Adrenal gland (tissue), 12 donors: Measurements from ENCODE around the gene SLIT3. TPM values are rescaled to one million over a fixed set of nuclear protein-coding genes. Genes with fewer than 3 reads are reported as not detected.

Experiments
- DNase-seq, 7 donors: peaks; one replicate each; pipeline ENCODE4 v3.0.0-alpha.2; 2019 to 2020
- H3K27ac ChIP-seq, 5 donors: fragments of 200-600 bp; sonication (generic) in 4 of 5; 1 replicate in 3 of 5; 2 replicates in 2 of 5; pipeline versions ENCODE4 v1.5.1 to v1.8.0; 2016 to 2020; ENCODE audit warnings: mild to moderate bottlenecking in 1 of 5
- H3K27me3 ChIP-seq: fragments of 200-600 bp; 2 replicates; pipeline ENCODE4 v1.8.0; 2021
- H3K36me3 ChIP-seq, 2 donors: fragments of 200-600 bp; replicated peaks in 1 of 2; 1 replicate in 1 of 2; 2 replicates in 1 of 2; pipeline versions ENCODE4 v1.5.1 to v1.8.0; 2018 to 2022
- H3K4me1 ChIP-seq, 2 donors: fragments of 200-600 bp; replicated peaks in 1 of 2; 1 replicate in 1 of 2; 2 replicates in 1 of 2; pipeline versions ENCODE4 v1.5.1 to v1.8.0; 2018 to 2021
- H3K4me3 ChIP-seq, 4 donors: fragments of 200-600 bp; sonication (generic) in 3 of 4; one replicate each; pipeline ENCODE4 v1.5.1; 2016 to 2018
- H3K9me3 ChIP-seq, 3 donors: fragments of 200-600 bp; sonication (generic) in 1 of 3; replicated peaks in 1 of 3; 1 replicate in 2 of 3; 2 replicates in 1 of 3; pipeline versions ENCODE4 v1.5.1 to v1.8.0; 2016 to 2021
- POLR2A ChIP-seq, 2 donors: fragments of 450-650 bp; IDR thresholded peaks; one replicate each; pipeline ENCODE4 v1.6.1; 2017; ENCODE audit warnings: antibody characterized with exemption in 2 of 2, mild to moderate bottlenecking in 2 of 2, moderate library complexity in 1 of 2
- WGBS, 4 donors: extraction: QIAGEN DNeasy Blood & Tissue Kit in 2 of 4; methylation state at CpG; one replicate each; pipeline versions ENCODE4 v1.1.5 to v1.1.7; 2013 to 2017; 5-methylcytosine and 5-hydroxymethylcytosine counted together
- intact Hi-C, 2 donors: fragments of 100-400 bp; cut with DNase I; formaldehyde crosslinking; loops; one replicate each; pipeline versions ENCODE4 v1.14.1 to v1.15.0; 2022 to 2023
- polyA plus RNA-seq, 3 donors: library from polyadenylated mRNA; stranded (reverse); fragments of 200-250 nt in 2 of 3; fragments of 350-450 nt in 1 of 3; fragmentation: Illumina TruSeq in 1 of 3; extraction: RNeasy Lipid Tissue Mini Kit (QIAGEN cat#74804) in 1 of 3; gene quantifications; one replicate each; pipeline ENCODE4 v1.2.3, GENCODE V29; 2013 to 2014
- total RNA-seq, 9 donors: library from RNA; depleted of rRNA in 4 of 9; stranded (reverse); fragments of >200 nt in 4 of 9; fragments of 120-200 nt in 1 of 9; fragmentation: NEBNext Ultra II Directional in 1 of 9; extraction: Animal tissue kit (Norgen Biotek cat#: 25700) in 1 of 9; gene quantifications; one replicate each; pipeline versions ENCODE4 v1.1.0 to v1.2.4, GENCODE V29; 2013 to 2023
- TF ChIP-seq, protein P1 (sequence below), 6 experiments: fragments of 450-650 bp in 4 of 6; fragments of 200-600 bp in 2 of 6; sonication (generic) in 1 of 6; IDR thresholded peaks; 1 replicate in 5 of 6; 2 replicates in 1 of 6; pipeline versions ENCODE4 v1.5.1 to v1.8.0; 2016 to 2021; ENCODE audit warnings: antibody characterized with exemption in 6 of 6, mild to moderate bottlenecking in 2 of 6, moderate library complexity in 1 of 6
- donor health status: healthy with polysubstance abuse.
- donor health status: Bipolar disorder and iron deficiency.
- donor health status: DM: yes; HTN: yes; CAD: no.
- donor health status: DM: no; HTN: no; CAD: no.
- donor health status: DM: no; HTN: no; CAD: no.
- donor health status: DM: yes; HTN: yes; CAD: no.

Gene SLIT3
- total and polyA plus RNA-seq, 12 donors: 10.0 to 94.1 (median 32.8) TPM

DNA sequence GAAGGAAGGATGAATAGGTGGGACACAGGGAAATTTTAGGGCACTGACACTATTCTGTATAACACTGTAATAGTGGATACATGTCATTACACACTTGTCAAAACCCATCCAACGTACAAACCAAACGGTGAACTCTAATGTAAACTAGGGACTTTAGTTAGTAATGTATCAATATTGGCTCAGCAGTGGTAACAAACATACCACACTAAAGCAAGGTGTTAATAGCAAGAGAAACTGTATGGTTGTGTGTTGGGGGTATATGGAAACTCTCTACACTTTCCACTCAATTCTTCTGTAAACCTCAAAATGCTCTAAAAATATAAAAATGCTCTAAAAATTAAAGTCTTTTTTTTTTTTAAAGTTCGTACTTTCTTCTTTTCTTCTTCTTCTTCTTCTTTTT lies 428.7 kb downstream of the SLIT3 start:
- Histone ChIP-seq H3K27me3 (no peaks in the 10 kb centered on the region), H3K4me3 (no peak overlapping the region), H3K9me3 (no peaks in the 10 kb centered on the region), H3K36me3 (no peaks in the 10 kb centered on the region), H3K27ac (no peak overlapping the region), H3K4me1 (no peaks in the 10 kb centered on the region)
- intact Hi-C loops: no loop called here
- TF ChIP-seq, protein P1, sequence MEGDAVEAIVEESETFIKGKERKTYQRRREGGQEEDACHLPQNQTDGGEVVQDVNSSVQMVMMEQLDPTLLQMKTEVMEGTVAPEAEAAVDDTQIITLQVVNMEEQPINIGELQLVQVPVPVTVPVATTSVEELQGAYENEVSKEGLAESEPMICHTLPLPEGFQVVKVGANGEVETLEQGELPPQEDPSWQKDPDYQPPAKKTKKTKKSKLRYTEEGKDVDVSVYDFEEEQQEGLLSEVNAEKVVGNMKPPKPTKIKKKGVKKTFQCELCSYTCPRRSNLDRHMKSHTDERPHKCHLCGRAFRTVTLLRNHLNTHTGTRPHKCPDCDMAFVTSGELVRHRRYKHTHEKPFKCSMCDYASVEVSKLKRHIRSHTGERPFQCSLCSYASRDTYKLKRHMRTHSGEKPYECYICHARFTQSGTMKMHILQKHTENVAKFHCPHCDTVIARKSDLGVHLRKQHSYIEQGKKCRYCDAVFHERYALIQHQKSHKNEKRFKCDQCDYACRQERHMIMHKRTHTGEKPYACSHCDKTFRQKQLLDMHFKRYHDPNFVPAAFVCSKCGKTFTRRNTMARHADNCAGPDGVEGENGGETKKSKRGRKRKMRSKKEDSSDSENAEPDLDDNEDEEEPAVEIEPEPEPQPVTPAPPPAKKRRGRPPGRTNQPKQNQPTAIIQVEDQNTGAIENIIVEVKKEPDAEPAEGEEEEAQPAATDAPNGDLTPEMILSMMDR (IDR thresholded peaks at IDR 0.05): no peak
- no peak for TF ChIP-seq POLR2A (IDR thresholded peaks at IDR 0.05)
- no peak for DNase-seq
- WGBS, 4 donors: 64 to 68% (median 66%) methylated on average over 3 of the region's 3 CpGs

DNA sequence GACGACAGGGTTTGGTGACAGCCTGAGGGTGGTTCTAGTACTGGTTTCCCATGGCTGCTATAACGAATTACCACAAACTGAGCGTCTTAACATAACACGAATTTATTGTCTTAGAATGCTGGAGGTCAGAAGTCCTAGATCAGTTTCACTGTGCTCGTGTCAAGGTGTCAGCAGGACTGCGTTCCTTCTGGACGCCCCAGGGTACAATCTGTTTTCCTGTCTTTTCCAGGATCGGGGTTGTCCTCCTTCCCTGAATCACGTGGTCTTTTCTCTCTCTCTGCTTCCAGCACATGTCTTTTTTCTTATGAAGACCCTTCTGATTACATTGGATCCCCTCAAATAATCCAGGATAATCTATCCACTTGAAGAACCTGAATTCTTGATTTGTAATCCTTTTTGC lies 430.0 kb downstream of the SLIT3 start:
- TF ChIP-seq, protein P1 (IDR thresholded peaks at IDR 0.05): no peak
- TF ChIP-seq POLR2A (IDR thresholded peaks at IDR 0.05): no peak
- Histone ChIP-seq H3K27ac (no peak overlapping the region), H3K27me3 (no peaks in the 10 kb centered on the region), H3K9me3 (no peaks in the 10 kb centered on the region), H3K4me3 (no peak overlapping the region), H3K4me1 (no peaks in the 10 kb centered on the region), H3K36me3 (no peaks in the 10 kb centered on the region)
- no peak for DNase-seq
- WGBS, 4 donors: 56 to 70% (median 64%) methylated on average over 9 of the region's 9 CpGs
- intact Hi-C loops: no loop called here

DNA sequence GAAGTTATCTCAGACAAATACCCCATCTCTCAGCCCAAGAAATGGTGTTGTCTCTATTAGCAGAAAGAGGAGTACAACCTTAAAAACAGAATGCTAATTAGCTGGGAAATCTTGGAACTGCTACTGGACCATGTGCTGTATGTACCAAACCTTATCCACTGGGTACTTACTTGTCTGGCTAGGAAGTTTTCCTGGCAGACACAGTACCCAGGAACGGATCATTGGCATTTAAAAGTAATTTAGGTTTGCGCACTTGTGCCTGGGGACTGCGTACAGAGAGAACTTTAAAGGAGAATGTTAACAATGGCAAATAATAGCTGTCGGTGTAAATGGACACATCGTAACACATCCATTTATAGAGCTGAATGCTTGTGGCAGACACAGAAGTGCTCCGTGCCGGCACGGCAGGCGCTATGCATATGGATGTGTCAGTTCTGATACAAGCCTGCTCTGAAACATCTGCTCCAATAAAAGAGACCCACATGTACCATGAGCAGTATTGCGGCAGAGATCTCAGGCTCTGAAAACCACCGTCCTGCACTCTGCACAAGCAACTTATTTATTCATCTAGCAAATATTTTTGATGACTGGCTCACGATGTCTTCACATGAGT lies 431.2 kb downstream of the SLIT3 start:
- Histone ChIP-seq H3K27ac (no peak overlapping the region), H3K4me3 (no peak overlapping the region), H3K4me1 (no peaks in the 10 kb centered on the region), H3K36me3 (no peaks in the 10 kb centered on the region), H3K27me3 (no peaks in the 10 kb centered on the region), H3K9me3 (no peaks in the 10 kb centered on the region)
- no peak for DNase-seq
- intact Hi-C loops: no loop called here
- TF ChIP-seq POLR2A (IDR thresholded peaks at IDR 0.05): no peak
- 81 to 88% (median 81%) methylated on average over 12 of the region's 12 CpGs for WGBS, 4 donors

DNA sequence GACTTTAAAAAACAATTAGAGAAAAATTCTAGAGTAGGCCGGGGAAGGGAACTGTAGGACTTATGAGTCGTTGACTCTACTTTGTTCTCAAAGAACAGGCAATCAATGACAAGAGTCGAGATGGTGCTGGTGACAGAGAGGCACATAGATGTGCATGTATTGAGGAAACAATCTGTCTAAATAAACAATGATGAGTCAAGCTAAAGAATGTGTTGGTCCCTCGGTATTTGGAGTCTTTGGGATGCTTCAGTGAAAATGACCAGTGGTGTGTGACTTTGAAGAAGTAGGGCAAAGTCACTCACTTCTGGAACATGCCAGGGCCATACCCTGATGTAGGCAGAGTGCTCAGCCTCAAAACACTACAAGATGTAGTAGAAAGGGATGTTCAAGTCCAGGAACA lies 433.7 kb downstream of the SLIT3 start:
- Histone ChIP-seq H3K4me1 (no peaks in the 10 kb centered on the region), H3K36me3 (no peaks in the 10 kb centered on the region), H3K9me3 (no peaks in the 10 kb centered on the region), H3K27me3 (no peaks in the 10 kb centered on the region), H3K4me3 (no peak overlapping the region), H3K27ac (no peak overlapping the region)
- 83 to 89% (median 87%) methylated on average over 4 of the region's 4 CpGs for WGBS, 4 donors
- TF ChIP-seq, protein P1 (IDR thresholded peaks at IDR 0.05): no peak
- no peak for TF ChIP-seq POLR2A (IDR thresholded peaks at IDR 0.05)
- intact Hi-C loops: no loop called here
- DNase-seq: no peak

DNA sequence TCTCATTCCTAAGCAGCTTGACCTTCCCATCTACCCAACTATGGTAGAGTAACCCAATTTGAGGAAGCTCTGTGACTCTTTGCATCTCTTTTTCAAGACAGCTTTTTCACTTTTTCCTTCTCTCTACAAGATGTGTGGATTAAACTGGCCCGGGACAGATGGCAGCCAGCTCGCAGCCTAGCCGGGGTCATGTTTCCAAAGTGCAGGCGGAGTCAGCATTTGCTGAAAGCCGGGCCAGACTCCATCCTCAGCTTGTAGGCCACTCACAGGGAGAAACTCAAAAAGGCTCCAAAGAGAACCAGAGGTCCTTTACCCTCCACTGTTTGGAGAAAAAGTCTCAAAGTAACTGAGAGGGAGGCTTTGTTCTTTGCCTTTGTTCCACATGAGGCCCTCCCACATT lies 435.0 kb downstream of the SLIT3 start:
- intact Hi-C loops: no loop called here
- WGBS, 4 donors: 54 to 62% (median 58%) methylated on average over 5 of the region's 5 CpGs
- no peak for TF ChIP-seq POLR2A (IDR thresholded peaks at IDR 0.05)
- TF ChIP-seq, protein P1 (IDR thresholded peaks at IDR 0.05): no peak
- Histone ChIP-seq H3K36me3 (no peaks in the 10 kb centered on the region), H3K9me3 (no peaks in the 10 kb centered on the region), H3K27me3 (no peaks in the 10 kb centered on the region), H3K4me1 (no peaks in the 10 kb centered on the region), H3K27ac (no peak overlapping the region), H3K4me3 (no peak overlapping the region)
- DNase-seq: peak in 1 of 7 donors; percentile 21
